Measurements from ENCODE around the gene SMKR1.

- TF ChIP-seq, protein P1, sequence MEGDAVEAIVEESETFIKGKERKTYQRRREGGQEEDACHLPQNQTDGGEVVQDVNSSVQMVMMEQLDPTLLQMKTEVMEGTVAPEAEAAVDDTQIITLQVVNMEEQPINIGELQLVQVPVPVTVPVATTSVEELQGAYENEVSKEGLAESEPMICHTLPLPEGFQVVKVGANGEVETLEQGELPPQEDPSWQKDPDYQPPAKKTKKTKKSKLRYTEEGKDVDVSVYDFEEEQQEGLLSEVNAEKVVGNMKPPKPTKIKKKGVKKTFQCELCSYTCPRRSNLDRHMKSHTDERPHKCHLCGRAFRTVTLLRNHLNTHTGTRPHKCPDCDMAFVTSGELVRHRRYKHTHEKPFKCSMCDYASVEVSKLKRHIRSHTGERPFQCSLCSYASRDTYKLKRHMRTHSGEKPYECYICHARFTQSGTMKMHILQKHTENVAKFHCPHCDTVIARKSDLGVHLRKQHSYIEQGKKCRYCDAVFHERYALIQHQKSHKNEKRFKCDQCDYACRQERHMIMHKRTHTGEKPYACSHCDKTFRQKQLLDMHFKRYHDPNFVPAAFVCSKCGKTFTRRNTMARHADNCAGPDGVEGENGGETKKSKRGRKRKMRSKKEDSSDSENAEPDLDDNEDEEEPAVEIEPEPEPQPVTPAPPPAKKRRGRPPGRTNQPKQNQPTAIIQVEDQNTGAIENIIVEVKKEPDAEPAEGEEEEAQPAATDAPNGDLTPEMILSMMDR (conservative IDR thresholded peaks at IDR 0.05; ENCODE audit: low read length): 0 out of 2 replicates have a peak, but pooled peaks have one; percentile 16
- TF ChIP-seq EZH2phosphoT487 (IDR thresholded peaks at IDR 0.05; ENCODE audit: borderline replicate concordance): no peak
These were observed 27.3 kb downstream of the SMKR1 start for GRCh38 chr7:129529643-129530042.

All from Loucy (cell line).